ENCODE data around the gene GAB2. TPM values are rescaled to one million over a fixed set of nuclear protein-coding genes. Genes with fewer than 3 reads are reported as not detected.

The GAB2 gene
- total RNA-seq, 2 experiments from 2014 or later, result 15.9 to 16.6 TPM

DNA sequence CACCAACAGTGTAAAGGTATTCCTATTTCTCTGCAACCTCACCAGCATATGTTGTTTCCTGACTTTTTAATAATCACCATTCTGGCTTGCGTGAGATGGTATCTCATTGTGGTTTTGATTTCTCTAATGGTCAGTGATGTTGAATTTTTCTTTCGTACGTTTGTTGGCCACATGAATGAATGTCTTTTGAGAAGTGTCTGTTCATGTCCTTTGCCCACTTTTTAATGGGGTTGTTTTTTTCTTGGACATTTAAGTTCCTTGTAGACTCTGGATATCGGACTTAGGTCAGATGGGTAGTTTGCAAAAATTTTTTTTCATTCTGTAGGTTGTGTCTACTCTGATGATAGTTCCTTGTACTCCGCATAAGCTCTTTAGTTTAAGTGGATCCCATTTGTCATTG, 206.1 kb downstream of the GAB2 start:
- DNase-seq, result no peak
- H3K9me3 Mint-ChIP-seq, result no peaks in the 10 kb centered on the region
- no peaks in the 10 kb centered on the region for H3K27me3 Mint-ChIP-seq
- peaks cover under 1% of the 10 kb centered on the region for H3K4me1 Mint-ChIP-seq
- no peak overlapping the region for H3K4me3 Mint-ChIP-seq
- no peak overlapping the region for H3K27ac Mint-ChIP-seq
- H3K36me3 Mint-ChIP-seq (ENCODE audit: low read depth), result peaks cover 46% of the 10 kb centered on the region
- ChIA-PET CTCF (no interaction called here), POLR2A (no interaction called here)

DNA sequence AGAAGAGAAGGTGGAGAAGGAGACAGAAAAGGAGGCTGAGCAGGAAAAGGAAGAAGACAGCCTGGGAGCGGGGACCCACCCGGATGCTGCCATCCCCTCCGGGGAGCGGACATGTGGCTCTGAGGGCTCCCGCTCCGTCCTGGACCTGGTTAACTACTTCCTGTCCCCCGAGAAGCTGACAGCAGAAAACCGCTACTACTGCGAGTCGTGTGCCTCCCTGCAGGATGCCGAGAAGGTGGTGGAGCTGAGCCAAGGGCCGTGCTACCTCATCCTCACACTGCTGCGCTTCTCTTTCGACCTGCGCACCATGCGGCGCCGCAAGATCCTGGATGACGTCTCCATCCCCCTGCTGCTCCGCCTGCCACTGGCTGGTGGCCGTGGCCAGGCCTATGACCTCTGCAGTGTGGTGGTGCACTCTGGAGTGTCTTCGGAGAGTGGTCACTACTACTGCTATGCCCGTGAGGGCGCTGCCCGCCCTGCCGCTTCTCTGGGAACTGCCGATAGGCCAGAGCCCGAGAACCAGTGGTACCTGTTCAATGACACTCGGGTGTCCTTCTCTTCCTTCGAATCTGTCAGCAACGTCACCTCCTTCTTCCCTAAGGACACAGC, 207.5 kb downstream of the GAB2 start:
- Mint-ChIP-seq H3K4me3 (no peak overlapping the region), H3K36me3 (ENCODE audit: low read depth) (peaks cover 40% of the 10 kb centered on the region), H3K9me3 (no peaks in the 10 kb centered on the region), H3K27me3 (no peaks in the 10 kb centered on the region), H3K27ac (no peak overlapping the region), H3K4me1 (peaks cover 7% of the 10 kb centered on the region)
- ChIA-PET POLR2A (no interaction called here), CTCF (interaction anchor here (0.6 to 0.9 kb wide), 2 partner anchors 13 to 334 kb away, joined by 3 read pairs; no protein-coding TSS in a partner anchor)
- no peak for DNase-seq

DNA sequence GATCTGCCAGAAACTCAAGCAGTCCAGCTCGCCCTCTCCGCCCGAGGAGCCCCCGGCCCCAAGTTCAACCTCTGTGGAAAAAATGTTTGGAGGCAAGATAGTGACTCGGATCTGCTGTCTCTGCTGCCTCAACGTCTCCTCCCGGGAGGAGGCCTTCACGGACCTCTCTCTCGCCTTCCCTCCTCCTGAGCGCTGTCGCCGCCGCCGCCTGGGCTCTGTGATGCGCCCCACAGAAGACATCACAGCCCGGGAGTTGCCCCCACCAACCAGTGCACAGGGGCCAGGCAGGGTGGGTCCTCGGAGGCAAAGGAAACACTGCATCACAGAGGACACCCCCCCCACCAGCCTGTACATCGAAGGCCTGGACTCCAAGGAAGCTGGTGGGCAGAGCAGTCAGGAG, 208.1 kb downstream of the GAB2 start:
- H3K36me3 Mint-ChIP-seq (ENCODE audit: low read depth), result peaks cover 38% of the 10 kb centered on the region
- DNase-seq, result no peak
- H3K9me3 Mint-ChIP-seq, result no peaks in the 10 kb centered on the region
- ChIA-PET CTCF (interaction anchor here (0.9 kb wide), 1 partner anchor 335 kb away, joined by 3 read pairs; no protein-coding TSS in a partner anchor), POLR2A (no interaction called here)
- H3K27me3 Mint-ChIP-seq, result no peaks in the 10 kb centered on the region
- no peak overlapping the region for H3K27ac Mint-ChIP-seq
- peaks cover 13% of the 10 kb centered on the region for H3K4me1 Mint-ChIP-seq
- H3K4me3 Mint-ChIP-seq, result no peak overlapping the region

DNA sequence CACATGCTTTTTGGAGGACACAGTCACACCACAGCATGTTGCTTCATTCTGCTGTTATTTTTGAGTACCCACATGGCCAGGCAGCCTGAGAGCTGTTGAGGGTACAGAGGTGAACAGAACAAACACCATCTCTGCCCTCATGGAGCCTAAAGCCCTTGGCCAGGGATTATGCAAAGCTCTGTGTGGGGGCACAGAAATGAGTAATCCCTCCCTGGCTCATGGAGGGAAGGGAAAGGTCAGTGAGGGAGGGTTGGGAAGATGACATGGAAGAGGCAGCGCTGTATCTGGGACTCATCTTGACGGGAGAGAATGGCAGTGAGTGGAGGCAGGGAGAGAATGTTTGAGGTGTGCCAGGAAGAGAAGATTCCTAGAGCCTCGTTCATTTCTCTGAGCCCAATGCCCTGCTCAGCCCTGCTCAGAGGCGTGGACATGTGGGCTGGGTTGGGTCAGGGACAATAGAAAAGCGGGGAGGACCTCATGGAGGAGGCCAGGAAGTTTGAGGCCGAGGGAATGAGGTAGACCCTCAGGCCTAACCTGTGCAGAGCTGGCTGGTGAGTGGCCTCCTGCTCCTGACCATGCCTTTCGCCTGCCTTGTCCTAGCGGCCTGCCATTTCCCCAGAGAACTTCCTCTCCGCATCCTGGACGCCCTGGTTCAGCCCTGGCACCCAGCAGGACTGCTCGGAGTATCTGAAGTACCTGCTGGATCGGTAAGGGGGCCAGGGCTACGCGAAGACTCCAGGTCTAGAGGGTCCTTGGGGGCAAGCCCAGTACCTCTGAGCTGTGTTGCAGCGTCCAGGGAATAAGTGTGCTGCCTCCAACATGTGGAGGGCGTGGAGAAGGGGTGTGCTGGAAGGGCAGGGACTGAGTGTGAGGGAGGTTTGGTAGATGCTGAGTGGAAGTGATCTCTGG, 209.1 kb downstream of the GAB2 start:
- no peaks in the 10 kb centered on the region for H3K27me3 Mint-ChIP-seq
- ChIA-PET POLR2A (no interaction called here), CTCF (interaction anchor here (0.6 to 0.9 kb wide), 2 partner anchors 335 to 503 kb away, joined by 3 read pairs; no protein-coding TSS in a partner anchor)
- H3K36me3 Mint-ChIP-seq (ENCODE audit: low read depth), result peaks cover 37% of the 10 kb centered on the region
- H3K27ac Mint-ChIP-seq, result peak overlapping the region; percentile 65
- DNase-seq, result no peak
- H3K4me3 Mint-ChIP-seq, result no peak overlapping the region
- no peaks in the 10 kb centered on the region for H3K9me3 Mint-ChIP-seq
- peaks cover 18% of the 10 kb centered on the region for H3K4me1 Mint-ChIP-seq

DNA sequence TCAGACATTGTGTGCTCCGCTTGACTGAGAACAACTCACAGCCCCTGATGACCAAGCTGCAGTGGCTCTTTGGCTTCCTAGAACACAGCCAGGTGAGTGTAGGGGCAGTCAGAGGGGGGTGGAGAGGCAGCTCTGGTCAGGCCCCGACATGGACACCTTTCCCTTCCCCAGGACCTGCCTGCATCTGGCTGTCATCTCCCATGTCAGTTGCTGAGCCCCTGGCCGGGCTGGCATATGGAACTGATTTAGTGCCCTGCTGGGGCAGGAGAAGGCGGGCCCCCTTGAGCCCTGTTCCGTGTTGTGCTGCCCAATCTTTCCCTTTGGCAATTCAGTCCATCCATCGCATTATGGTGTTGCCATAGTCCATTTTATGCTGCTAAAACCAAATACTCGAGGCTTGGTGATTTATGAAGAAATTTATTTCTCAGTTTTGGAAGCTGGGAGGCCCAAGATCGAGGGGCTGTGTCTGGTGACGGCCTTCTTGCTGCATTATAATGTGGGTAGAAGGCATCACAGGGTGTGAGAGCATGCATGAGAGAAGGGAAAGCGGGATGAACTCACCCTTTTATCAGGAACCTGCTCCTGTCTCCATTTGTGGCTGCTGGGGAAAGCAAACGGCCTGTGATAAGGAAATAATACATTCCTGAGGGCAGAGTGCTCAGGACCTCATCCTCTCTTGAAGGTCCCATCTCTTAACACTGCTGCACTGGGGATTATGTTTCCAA, 209.9 kb downstream of the GAB2 start:
- CTCF ChIA-PET, result interaction anchor here (0.6 kb wide), 1 partner anchor 503 kb away, joined by 3 read pairs; no protein-coding TSS in a partner anchor
- no peaks in the 10 kb centered on the region for H3K9me3 Mint-ChIP-seq
- peaks cover 40% of the 10 kb centered on the region for H3K36me3 Mint-ChIP-seq (ENCODE audit: low read depth)
- H3K4me1 Mint-ChIP-seq, result peaks cover 24% of the 10 kb centered on the region
- DNase-seq, result no peak
- no peaks in the 10 kb centered on the region for H3K27me3 Mint-ChIP-seq
- H3K4me3 Mint-ChIP-seq, result no peak overlapping the region
- H3K27ac Mint-ChIP-seq, result no peak overlapping the region
- POLR2A ChIA-PET, result no interaction called here

DNA sequence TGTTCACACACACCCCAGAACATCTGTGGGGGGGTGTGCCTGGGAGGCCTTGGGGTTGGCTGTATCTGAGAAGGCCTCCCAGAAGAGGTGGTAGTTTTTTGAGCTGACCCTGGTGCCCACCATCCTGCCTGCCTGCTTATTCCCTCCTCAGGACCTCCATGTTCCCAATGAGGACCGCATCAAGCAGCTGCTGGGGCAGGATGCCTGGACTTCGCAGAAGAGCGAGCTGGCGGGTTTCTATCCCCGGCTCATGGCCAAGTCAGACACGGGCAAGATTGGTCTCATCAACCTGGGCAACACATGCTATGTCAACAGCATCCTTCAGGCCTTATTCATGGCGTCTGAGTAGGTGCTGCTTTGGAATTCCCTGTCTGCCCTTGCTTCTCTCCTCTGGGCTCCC, 211.9 kb downstream of the GAB2 start:
- Mint-ChIP-seq H3K4me3 (no peak overlapping the region), H3K36me3 (ENCODE audit: low read depth) (peaks cover 41% of the 10 kb centered on the region), H3K27ac (no peak overlapping the region), H3K4me1 (peaks cover 44% of the 10 kb centered on the region), H3K9me3 (no peaks in the 10 kb centered on the region), H3K27me3 (no peaks in the 10 kb centered on the region)
- POLR2A ChIA-PET, result no interaction called here
- CTCF ChIA-PET, result interaction anchor here (1.1 to 1.6 kb wide), 3 partner anchors 11 to 359 kb away, joined by 3 to 5 read pairs (median 4); partner anchors contain the start of genes KCTD21 and USP35
- DNase-seq, result no peak

DNA sequence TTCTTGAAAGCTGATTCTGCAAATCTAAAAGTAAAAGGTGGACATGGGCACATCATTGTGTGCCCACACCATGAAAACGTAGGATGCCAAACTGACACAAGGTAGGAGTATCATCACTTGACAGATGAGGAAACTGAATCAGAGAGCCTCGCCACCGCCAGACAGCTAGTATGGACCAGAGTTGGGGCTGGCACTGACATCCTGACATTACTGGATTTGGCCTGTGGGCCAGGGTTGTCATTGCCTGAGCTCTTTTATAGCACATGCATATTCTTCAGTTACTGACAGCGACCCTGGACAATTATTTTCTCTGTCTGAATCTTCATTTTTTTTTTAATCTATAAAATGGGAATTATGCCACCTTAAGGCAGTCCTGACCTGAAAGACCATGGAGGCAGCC, 212.4 kb downstream of the GAB2 start:
- Mint-ChIP-seq H3K9me3 (no peaks in the 10 kb centered on the region), H3K4me3 (no peak overlapping the region), H3K27ac (peak overlapping the region; percentile 37), H3K36me3 (ENCODE audit: low read depth) (peaks cover 38% of the 10 kb centered on the region), H3K27me3 (no peaks in the 10 kb centered on the region), H3K4me1 (peaks cover 45% of the 10 kb centered on the region)
- CTCF ChIA-PET, result interaction anchor here (0.7 to 1.6 kb wide), 4 partner anchors 10 to 359 kb away, joined by 3 to 5 read pairs (median 4); partner anchors contain the start of genes KCTD21 and USP35
- POLR2A ChIA-PET, result no interaction called here
- DNase-seq, result no peak

DNA sequence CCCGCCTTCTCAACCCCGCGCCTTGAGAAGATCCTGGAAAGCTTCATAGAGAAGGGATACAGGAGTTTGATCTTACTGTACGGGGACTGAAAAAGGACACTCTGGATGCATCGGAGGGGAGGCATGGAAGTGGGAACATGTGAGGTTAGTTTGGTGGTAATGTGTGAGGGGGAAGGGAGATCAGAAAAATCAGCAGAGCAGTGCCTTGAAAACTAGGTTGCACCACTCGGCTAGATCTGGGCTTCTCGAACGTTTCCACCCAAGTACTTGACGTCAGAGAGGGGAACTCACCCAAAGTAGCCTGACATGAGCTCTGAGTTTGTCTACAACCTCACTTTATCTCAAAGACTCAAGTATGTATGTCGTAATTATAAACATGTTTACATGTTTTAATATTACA, 214.4 kb downstream of the GAB2 start:
- Mint-ChIP-seq H3K4me1 (peaks cover 54% of the 10 kb centered on the region), H3K9me3 (no peaks in the 10 kb centered on the region), H3K4me3 (peak overlapping the region; percentile 72), H3K27me3 (no peaks in the 10 kb centered on the region), H3K27ac (peak overlapping the region; percentile 94), H3K36me3 (ENCODE audit: low read depth) (peaks cover 33% of the 10 kb centered on the region)
- ChIA-PET CTCF (interaction anchor here (0.9 to 3.4 kb wide), 5 partner anchors 10 to 361 kb away, joined by 3 to 24 read pairs (median 5); partner anchors contain the start of genes KCTD21 and USP35), POLR2A (interaction anchor here (0.6 kb wide), 2 partner anchors 126 to 373 kb away, joined by 5 to 10 read pairs; no protein-coding TSS in a partner anchor)
- DNase-seq, result peak; percentile 62

DNA sequence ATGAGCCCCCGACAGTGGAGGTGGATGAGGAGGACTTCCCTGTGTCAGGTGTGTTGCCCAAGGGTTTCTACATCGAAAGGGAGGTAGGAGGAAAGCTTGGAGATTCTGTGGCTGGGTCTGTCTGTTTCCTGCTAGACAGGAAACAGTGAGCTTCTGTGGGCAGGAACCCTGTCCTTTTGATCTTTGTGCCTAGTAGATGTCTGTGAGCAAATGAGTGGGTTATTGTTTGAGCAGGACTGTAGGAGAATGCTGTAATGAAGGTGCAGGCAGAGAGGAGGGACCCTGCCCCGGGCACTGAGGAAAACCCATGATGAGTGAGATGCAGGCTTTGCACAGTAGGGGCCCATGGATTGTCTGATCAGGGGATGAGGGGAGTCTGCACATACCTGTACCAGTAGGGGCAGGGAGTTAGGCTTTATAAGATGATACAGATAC, 214.9 kb downstream of the GAB2 start:
- H3K4me3 Mint-ChIP-seq, result peak overlapping the region; percentile 72

DNA sequence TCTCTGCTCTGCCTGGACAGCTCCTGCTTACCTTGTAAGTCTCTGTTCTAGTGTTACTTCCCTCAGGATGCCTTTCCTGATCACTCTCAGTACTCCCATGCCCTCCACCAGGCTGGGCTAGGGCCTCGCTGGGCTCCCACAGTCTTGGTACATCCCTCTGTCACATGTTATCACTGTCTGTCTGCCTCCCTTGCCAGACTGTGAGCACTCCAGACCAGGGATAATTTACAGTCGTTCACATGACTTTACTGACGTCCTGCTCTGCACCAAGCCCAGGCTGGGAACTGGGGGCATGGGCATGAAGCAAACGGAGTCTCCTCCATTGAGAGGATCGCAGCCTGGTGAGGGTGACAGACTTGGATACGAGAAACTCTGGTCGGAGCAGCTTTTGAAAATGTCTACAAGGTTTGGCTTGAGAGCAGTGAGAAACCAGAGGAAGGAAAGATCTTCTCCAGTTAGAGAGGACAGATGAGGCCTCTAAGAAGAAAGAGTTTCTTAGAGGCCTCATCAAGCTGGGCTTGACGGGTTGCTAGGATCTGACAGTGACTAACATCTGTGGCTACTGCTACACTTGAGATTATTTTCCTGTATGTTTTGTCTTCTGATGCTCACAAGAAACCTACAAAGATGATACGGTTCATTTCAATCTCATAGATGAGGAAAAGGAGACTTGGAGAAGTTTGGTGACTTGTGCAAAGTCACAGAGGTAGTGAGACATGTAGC, 216.4 kb downstream of the GAB2 start:
- Mint-ChIP-seq H3K4me1 (peaks cover 53% of the 10 kb centered on the region), H3K9me3 (no peaks in the 10 kb centered on the region), H3K27ac (peak overlapping the region; percentile 74), H3K27me3 (no peaks in the 10 kb centered on the region), H3K36me3 (ENCODE audit: low read depth) (peaks cover 37% of the 10 kb centered on the region), H3K4me3 (no peak overlapping the region)
- CTCF ChIA-PET, result interaction anchor here (3.4 kb wide), 1 partner anchor 8 kb away, joined by 24 read pairs; no protein-coding TSS in a partner anchor
- POLR2A ChIA-PET, result no interaction called here
- DNase-seq, result no peak

More for the DNA sequence above, 214.9 kb downstream of the GAB2 start:
- H3K9me3 Mint-ChIP-seq, result no peaks in the 10 kb centered on the region
- peaks cover 33% of the 10 kb centered on the region for H3K36me3 Mint-ChIP-seq (ENCODE audit: low read depth)
- peaks cover 54% of the 10 kb centered on the region for H3K4me1 Mint-ChIP-seq
- peak overlapping the region; percentile 94 for H3K27ac Mint-ChIP-seq
- peak; percentile 74 for DNase-seq
- no peaks in the 10 kb centered on the region for H3K27me3 Mint-ChIP-seq
- ChIA-PET POLR2A (interaction anchor here (0.6 kb wide), 3 partner anchors 62 to 373 kb away, joined by 5 to 19 read pairs (median 10); no protein-coding TSS in a partner anchor), CTCF (interaction anchor here (0.9 to 3.4 kb wide), 5 partner anchors 10 to 361 kb away, joined by 3 to 24 read pairs (median 5); partner anchors contain the start of genes KCTD21 and USP35)

DNA sequence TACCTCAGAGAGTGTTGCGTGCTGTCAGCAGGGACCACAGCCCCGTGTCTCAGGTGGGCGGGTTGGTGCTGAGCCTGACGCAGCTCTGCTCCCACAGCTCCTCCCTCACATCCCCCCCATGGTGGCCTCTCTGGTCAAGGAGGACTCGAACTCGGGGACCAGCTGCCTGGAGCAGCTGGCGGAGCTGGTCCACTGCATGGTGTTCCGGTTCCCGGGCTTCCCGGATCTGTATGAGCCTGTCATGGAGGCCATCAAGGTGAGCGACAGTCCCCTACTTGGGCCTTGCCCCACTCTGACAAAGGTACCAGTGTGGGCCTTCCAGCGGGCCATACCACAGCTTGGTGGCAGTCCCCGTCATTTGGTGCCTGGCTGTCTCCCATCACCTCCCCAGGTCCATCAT, 217.1 kb downstream of the GAB2 start:
- ChIA-PET CTCF (interaction anchor here (0.8 to 1.5 kb wide), 2 partner anchors 10 to 13 kb away, joined by 4 to 5 read pairs; no protein-coding TSS in a partner anchor), POLR2A (no interaction called here)
- Mint-ChIP-seq H3K27me3 (no peaks in the 10 kb centered on the region), H3K4me1 (peaks cover 54% of the 10 kb centered on the region), H3K36me3 (ENCODE audit: low read depth) (peaks cover 39% of the 10 kb centered on the region), H3K27ac (no peak overlapping the region), H3K9me3 (no peaks in the 10 kb centered on the region), H3K4me3 (no peak overlapping the region)
- DNase-seq, result no peak

DNA sequence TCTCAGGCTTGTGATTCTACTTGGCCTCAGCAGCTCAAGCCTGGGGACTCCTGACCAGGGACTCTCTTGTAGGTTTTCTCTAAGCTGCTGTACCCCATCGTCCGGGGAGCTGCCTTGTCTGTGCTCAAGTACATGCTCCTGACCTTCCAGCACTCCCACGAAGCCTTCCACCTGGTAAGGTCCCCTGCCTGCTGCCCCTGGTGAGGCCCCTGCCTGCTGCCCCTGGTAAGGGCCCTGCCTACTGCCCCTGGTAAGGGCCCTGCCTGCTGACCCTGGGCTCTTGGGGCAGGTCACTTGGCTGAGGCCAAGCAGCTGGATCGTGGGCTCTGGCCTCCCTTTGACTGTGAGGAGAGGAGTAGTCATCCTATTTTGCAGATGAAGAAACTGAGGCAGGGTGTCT, 217.6 kb downstream of the GAB2 start:
- ChIA-PET POLR2A (no interaction called here), CTCF (interaction anchor here (0.8 to 1.5 kb wide), 2 partner anchors 10 to 12 kb away, joined by 4 to 5 read pairs; no protein-coding TSS in a partner anchor)
- H3K4me3 Mint-ChIP-seq, result no peak overlapping the region
- no peaks in the 10 kb centered on the region for H3K27me3 Mint-ChIP-seq
- H3K27ac Mint-ChIP-seq, result no peak overlapping the region
- H3K9me3 Mint-ChIP-seq, result no peaks in the 10 kb centered on the region
- peaks cover 51% of the 10 kb centered on the region for H3K4me1 Mint-ChIP-seq
- no peak for DNase-seq
- H3K36me3 Mint-ChIP-seq (ENCODE audit: low read depth), result peaks cover 40% of the 10 kb centered on the region

All from activated CD4-positive, alpha-beta T cell treated with anti-CD3 and anti-CD28 coated beads, Interleukin-2, amount 10 ng/mL, durations not matched to agents 7 days and 5 days (primary cell).